HG03558 (cell line): Measurements from ENCODE around the gene PIAS2.
"Not testable (repeated sequence)": the region's sequence is repeated elsewhere in the genome, so short reads cannot be mapped to it uniquely, and the experiment has no call there.

ENCODE experiments used
- ATAC-seq: cut with Tn5 transposase; IDR thresholded peaks from one replicate; pipeline ENCODE4 v1.9.1; 2021; ENCODE audit warnings: moderate number of reproducible peaks; ENCODE audit not compliant: unreplicated experiment; ENCODE audit errors: extremely low read depth

The PIAS2 gene

GRCh38 chr18:46833899-46834298 lies 83.4 kb downstream of the PIAS2 start:
- ATAC-seq = no peak

GRCh38 chr18:46832849-46833248 lies 84.5 kb downstream of the PIAS2 start:
- ATAC-seq = no peak

- ATAC-seq = not testable (repeated sequence)
Measured at GRCh38 chr18:46832422-46832821, 84.9 kb downstream of the PIAS2 start.

- ATAC-seq = no peak
Measured at GRCh38 chr18:46831434-46831833, 85.9 kb downstream of the PIAS2 start.

- no peak for ATAC-seq
Measured at GRCh38 chr18:46830633-46831032, 86.7 kb downstream of the PIAS2 start.

GRCh38 chr18:46829947-46830346 lies 87.4 kb downstream of the PIAS2 start:
- ATAC-seq = no peak

- ATAC-seq = no peak
Measured at GRCh38 chr18:46829531-46829930, 87.8 kb downstream of the PIAS2 start.

- no peak for ATAC-seq
Measured at GRCh38 chr18:46821856-46822711, 95.2 kb downstream of the PIAS2 start.

GRCh38 chr18:46820863-46821262 lies 96.4 kb downstream of the PIAS2 start:
- no peak for ATAC-seq

GRCh38 chr18:46815661-46816060 lies 101.6 kb downstream of the PIAS2 start:
- no peak for ATAC-seq

GRCh38 chr18:46814399-46814798 lies 102.9 kb downstream of the PIAS2 start:
- no peak for ATAC-seq

GRCh38 chr18:46812311-46812710 lies 105.0 kb downstream of the PIAS2 start:
- ATAC-seq = no peak

GRCh38 chr18:46810481-46811000 lies 106.8 kb downstream of the PIAS2 start:
- no peak for ATAC-seq

- ATAC-seq = no peak
Measured at GRCh38 chr18:46809145-46809544, 108.2 kb downstream of the PIAS2 start.

GRCh38 chr18:46795945-46796344 lies 121.4 kb downstream of the PIAS2 start:
- ATAC-seq = not testable (repeated sequence)

GRCh38 chr18:46794607-46795006 lies 122.7 kb downstream of the PIAS2 start:
- ATAC-seq = no peak

GRCh38 chr18:46793565-46793964 lies 123.7 kb downstream of the PIAS2 start:
- no peak for ATAC-seq

- no peak for ATAC-seq
Measured at GRCh38 chr18:46789088-46789487, 128.2 kb downstream of the PIAS2 start.

- no peak for ATAC-seq
Measured at GRCh38 chr18:46787674-46788073, 129.6 kb downstream of the PIAS2 start.

- ATAC-seq = no peak
Measured at GRCh38 chr18:46772357-46772756, 144.9 kb downstream of the PIAS2 start.

GRCh38 chr18:46771141-46771540 lies 146.2 kb downstream of the PIAS2 start:
- no peak for ATAC-seq

GRCh38 chr18:46770708-46771107 lies 146.6 kb downstream of the PIAS2 start:
- no peak for ATAC-seq
